HG03521 (cell line): ENCODE measurements around the gene ARL10.

Source experiments
- ATAC-seq: cut with Tn5 transposase; IDR thresholded peaks from one replicate; pipeline ENCODE4 v1.9.1; 2021; ENCODE audit warnings: mild to moderate bottlenecking, moderate library complexity; ENCODE audit not compliant: unreplicated experiment

Gene ARL10

GRCh38 chr5:176365351-176366231 lies at the start of gene ARL10:
ARL10 (plus strand) TSS chr5:176365487; CDS start chr5:176365564, 77 bp downstream.
- peak; percentile 20 for ATAC-seq

- no peak for ATAC-seq
Observed at GRCh38 chr5:176317534-176318374, 47.5 kb upstream of the ARL10 start.

- no peak for ATAC-seq
Observed at GRCh38 chr5:176319827-176320554, 45.3 kb upstream of the ARL10 start.

- ATAC-seq = no peak
Observed at GRCh38 chr5:176320577-176320976, 44.7 kb upstream of the ARL10 start.

GRCh38 chr5:176334031-176334770 lies 31.1 kb upstream of the ARL10 start:
- no peak for ATAC-seq

- no peak for ATAC-seq
Observed at GRCh38 chr5:176337913-176338312, 27.4 kb upstream of the ARL10 start.

- ATAC-seq = no peak
Observed at GRCh38 chr5:176339304-176339703, 26.0 kb upstream of the ARL10 start.

- ATAC-seq = no peak
Observed at GRCh38 chr5:176341325-176342157, 23.7 kb upstream of the ARL10 start.

- ATAC-seq = no peak
Observed at GRCh38 chr5:176342158-176342483, 23.2 kb upstream of the ARL10 start.

GRCh38 chr5:176342766-176343458 lies 22.4 kb upstream of the ARL10 start:
- no peak for ATAC-seq

GRCh38 chr5:176350416-176350815 lies 14.9 kb upstream of the ARL10 start:
- no peak for ATAC-seq

- ATAC-seq = no peak
Observed at GRCh38 chr5:176352116-176352878, 13.0 kb upstream of the ARL10 start.

- ATAC-seq = no peak
Observed at GRCh38 chr5:176353533-176353932, 11.8 kb upstream of the ARL10 start.

GRCh38 chr5:176355400-176356178 lies 9.7 kb upstream of the ARL10 start:
- no peak for ATAC-seq

GRCh38 chr5:176356179-176356566 lies 9.1 kb upstream of the ARL10 start:
- ATAC-seq = no peak

- ATAC-seq = no peak
Observed at GRCh38 chr5:176359658-176360057, 5.6 kb upstream of the ARL10 start.

- peak; percentile 12 for ATAC-seq
Observed at GRCh38 chr5:176360894-176361436, 4.3 kb upstream of the ARL10 start.
